ENCODE measurements around the gene TBX3.

The TBX3 gene

DNA sequence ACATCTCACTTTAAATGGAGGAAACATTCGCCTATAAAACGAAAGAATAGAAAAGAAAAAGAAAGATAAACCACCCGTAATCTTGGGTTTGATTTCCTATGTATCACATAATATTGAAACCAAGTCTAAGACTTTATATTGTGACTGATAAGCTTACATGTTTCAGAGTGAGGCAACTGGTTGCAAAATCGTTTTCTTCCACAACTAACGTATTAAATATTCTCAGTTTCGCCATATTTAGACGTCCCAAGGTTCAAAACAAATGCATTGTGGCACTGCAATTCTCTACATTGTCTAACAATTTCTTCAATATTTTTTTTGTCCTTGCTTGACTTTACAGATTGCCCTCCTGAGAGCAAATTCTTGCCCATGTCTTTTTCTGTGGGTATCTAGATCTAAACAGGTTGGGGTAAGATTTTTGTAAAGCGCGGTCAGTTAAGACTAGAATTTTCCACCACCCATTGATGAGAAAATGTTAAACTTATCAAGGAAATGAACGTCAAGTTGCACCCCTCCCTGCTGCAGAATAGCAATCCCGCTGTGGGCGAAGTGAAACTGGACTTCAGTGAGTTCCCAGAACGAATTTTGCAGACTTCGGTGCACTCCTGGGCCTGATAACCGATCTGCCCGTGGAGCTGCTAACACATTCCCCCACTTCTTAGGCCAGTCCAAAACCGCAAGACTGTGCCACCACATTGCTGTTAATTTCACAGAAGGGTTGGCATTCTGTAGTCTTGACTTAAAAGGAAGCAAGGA is 2.7 kb downstream of the TBX3 start:
- no peak for DNase-seq

DNA sequence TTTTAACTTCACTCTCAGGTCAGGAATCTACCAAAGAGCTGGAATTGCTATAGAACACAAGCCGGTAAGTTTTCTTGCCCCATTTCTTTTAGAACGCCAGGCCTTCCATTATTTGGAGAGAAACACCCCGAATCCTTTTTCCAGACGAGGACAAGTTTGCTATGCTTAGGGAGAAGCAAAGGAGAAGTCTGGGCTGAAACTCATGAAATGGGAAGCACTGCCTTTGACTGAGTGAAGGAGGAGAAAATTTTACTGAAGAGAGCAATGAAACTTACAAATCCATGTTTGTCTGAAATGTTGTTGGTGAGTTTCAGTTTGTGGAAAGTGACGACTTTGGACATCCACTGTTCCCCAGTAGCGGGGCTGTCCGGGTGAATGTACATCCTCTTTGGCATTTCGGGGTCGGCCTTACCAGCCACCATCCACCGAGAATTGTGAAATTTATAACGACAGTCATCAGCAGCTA is 3.3 kb downstream of the TBX3 start:
- no peak for DNase-seq

DNA sequence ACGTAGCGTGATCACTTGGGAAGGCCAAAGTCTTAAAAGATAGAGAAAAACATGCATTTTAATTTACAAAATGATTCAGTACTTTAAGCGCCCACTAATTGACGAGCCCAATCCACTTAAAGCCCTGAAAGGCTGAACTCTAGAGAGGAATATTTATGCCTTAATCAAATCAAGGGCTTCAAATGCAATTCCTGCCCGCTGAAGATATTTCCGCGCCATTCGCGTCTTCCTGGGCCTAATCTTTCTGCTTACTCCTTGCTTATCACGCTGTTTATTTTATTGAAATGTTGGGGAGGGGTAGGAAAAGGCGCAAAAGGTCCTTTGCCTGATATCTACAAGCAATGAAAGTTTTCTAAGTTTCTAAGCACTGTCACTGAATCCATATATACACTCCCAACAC is 4.0 kb downstream of the TBX3 start:
- DNase-seq: no peak

DNA sequence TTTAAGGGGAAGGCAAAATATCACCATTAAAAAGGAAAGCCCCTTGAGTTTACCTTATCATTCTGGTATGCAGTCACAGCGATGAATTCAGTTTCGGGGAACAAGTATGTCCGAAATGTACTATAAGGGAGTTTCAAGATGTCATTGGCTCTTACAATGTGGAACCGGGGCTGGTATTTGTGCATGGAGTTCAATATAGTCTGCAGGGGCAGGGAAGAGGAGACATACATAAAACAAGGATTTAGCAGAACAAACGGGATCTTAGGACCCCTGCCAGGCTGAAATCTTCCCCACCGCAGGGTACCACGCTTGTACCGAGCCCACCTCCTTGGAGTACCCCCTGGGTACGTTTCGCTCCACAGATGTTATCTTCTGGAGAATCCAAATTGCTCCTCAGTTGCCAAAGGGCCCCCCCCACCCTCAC is 4.5 kb downstream of the TBX3 start:
- DNase-seq: no peak

DNA sequence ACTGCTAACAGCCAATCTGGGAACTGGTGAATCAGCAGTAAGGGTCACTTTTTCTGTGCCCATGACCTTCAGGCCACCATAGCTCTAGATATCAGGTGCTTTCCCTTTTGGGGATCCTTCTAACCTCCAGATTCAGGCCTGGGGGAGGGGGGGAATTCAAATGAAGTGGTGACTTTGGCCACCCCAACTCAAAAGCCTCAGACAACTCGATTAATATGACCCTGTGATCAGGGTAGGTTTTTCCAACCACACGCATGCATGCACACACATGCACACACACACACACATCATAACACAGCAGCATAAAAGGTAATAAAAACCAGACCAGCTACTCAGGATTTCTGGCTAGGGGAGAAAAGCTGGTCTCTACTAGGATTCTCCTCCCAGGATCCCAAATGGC is 5.3 kb downstream of the TBX3 start:
- DNase-seq: no peak

DNA sequence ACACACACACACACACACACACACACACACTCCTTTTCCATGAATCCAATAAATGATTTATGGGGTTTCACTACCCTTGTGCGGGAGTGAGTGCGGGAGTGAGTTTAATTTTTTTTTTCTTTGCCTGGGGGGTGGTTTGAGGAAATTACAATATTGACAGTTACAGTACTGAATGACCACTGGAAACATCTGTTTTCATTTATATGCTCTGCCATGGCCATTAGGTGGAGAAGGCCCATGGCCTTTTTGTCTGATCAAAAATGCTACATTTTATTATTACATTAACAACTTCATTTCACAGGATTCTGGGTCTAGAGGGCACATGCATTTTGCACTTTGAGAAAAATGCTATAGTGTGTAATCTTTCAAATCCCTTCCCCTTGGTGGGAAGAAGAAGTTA is 5.9 kb downstream of the TBX3 start:
- DNase-seq: no peak

DNA sequence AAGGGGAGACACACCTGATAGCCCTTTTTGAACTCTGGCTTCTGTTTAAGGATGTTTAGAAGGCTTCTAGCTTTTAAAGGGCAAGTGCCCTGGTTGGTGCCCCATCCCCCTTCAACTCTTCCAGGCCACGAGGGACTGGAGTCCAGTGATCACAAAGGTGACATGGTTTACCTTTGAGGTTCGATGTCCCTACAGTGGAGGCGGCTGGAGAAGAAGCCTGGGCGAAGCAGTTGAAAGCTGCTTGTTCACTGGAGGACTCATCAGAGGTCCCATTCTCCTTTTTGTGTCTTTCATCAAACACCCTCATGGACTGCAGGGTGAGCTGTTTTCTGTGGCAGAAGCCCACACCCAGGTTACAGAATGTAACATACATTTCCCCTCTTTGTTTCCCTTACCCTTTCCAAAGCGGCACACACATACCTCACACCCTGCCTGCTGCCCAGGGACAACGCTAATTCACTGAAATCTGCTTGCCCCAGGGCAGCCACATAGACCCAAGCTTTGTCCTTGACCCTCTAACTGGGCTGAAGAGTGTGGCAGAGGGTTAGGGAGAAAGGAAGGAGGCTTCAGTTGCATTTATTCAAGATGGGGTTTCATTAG is 7.7 kb downstream of the TBX3 start:
- no peak for DNase-seq

DNA sequence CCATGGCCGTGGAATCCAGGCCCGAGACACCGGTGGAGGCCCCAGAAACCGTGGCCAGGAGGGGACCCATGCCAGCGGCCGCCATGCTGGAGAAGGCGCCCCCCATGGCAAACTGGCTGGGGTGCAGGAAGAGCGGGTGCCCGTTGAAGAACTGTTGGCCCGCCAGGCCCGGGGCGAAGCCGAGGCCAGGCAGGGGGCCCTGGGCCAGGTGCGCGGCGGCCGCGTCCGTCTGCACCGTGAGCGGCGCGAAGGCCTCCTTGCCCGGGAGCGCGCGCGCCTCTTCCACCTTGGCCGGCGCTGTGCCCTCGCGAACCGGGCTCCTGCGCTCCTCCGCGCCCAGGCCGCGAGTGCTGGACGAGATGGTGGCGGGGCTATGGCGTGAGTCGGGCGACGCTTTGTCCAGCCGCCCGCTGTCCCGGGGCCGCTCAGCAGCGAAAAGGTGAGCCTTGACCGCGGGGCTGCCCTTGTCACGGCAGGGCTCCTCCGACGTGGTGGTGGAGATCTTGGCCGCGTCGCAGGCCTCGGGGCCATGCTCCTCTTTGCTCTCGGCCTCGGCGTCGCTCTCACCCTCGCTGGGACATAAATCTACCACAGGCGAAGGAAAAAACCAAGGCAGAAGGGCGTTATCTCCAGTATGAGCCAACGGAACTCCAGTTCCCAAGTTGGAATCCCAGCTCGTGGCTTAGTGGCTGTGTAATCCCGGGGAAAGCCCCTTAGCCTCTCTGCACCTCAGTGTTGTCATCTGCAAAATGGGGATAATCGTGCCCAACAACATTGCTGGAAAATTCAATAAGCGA is 9.5 kb downstream of the TBX3 start:
- no peak for DNase-seq

DNA sequence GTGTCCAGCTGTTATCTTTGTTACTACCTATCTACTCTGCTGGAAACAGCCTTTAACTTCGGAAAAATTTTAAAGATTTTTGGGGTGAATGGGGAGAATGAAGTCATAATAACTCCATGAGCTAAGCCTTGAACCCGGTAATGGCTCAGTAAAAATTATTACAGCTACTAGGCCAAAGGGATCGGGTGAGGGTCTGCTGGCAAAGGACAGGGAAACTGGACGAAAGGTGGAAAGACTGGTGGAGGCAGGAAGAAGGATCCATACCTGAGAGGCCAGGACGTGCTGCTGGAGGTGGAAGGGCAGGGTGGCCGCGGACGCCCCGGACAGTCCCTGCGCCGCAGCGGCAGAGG is 10.1 kb downstream of the TBX3 start:
- no peak for DNase-seq

DNA sequence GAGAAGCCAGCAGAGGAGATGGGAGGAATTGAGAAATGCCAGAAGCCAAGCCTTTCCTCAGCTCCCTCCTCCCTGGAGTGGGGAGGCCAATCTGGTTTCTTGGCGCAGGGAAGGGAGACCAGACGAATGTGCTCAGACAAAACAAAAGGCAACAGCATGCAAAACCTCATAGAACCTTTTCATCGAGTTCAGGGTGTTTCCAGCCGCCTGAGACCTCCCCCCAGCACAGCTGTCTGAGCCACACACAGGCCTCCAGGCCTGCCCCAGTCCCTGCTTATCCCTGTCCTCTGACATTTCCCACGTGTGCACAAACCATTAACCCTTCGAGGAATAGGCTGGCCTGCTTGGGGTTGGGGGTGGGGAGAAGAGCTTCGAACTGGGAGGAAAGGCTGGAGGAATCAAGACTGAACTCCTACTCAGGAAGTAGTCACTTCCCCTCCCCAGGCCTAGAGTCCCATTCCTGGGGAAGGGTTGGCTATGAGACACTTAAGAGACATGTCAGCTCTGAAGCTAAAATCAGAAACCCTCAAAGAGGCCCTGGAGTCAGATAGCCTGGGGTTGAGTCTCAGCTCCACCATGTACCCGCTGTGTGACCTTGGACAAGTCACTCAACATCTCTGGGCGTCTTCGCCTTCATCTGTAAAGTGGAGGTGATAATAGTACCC is 10.7 kb downstream of the TBX3 start:
- no peak for DNase-seq

DNA sequence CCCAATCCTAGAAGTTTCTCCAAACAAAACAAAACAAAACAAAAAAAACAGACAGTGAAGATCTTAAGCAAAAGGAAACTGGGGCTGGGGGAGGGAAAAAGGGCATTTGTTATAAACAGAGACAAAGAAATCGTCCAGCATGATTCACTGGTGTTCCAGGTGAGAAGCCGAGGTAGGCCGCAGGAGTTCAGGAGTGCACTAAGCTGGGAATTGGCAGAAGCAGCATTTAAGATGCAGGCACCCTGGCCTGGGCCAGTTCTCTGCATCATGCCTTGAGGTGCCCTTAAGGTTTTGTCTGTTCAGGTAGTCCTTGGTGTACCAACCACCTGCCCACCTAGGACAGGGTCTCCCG is 11.2 kb downstream of the TBX3 start:
- DNase-seq: no peak

DNA sequence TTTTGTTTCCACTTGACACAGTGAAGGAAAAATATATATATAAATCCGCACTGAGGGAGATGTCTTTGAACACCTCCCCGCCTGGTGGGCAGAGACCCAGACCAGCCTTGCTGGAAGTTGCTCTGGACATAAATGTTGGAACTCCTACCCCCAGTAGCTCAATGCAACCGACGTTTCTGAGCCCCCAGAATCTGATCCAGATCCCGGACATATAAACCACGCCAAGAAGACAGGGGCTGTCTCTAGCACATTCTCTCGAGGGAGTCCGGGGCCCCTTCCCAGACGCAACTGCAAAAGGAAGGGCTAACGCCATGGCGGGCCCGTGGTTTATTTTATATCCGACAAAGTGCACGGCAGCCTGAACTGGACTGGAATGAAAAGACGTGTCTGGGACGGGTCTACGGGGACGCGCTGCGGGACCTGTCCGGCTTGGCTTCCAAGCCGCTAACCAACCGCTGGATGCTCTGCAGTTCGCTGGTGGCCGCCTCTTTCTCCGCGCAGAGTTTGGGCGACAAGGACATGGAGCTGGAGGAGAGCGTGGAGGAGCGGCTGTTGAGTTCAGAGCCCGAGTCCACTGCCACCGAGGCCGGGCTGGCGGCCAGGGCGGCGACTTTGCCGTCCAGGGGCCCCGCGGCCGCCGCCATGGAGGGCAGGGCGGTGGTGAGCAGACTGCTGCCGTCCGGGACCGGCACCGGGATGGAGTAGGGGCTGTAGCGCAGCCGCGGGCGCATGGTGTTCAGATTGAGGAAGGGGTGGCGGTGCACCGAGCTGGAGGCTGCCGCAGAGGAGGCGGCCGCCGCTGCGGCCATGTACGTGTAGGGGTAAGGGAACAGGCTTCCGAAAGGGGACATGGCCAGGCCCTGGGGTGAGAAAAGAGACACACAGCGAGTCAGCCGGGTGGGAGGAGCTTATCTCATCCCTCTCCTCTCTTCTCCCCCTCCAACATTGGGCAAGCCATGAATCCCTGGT is 12.2 kb downstream of the TBX3 start:
- DNase-seq: no peak

DNA sequence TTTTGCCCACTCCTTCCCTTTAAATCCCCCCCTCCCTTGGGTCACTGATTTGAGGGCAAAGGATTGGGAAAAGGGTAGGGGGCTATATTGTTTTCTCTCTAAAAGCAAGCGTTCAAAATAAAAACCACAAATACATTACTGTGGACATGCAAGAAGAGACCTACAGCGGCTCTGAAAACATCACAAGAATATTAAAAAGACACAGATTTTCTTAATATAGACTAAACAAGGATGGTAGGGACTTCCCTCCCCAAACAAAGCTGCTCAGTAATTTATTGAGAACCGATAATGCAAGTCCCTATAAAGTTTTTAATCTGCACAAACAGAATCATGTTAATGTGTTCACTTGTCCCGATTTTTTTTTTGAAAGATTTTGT is 12.9 kb downstream of the TBX3 start:
- no peak for DNase-seq

DNA sequence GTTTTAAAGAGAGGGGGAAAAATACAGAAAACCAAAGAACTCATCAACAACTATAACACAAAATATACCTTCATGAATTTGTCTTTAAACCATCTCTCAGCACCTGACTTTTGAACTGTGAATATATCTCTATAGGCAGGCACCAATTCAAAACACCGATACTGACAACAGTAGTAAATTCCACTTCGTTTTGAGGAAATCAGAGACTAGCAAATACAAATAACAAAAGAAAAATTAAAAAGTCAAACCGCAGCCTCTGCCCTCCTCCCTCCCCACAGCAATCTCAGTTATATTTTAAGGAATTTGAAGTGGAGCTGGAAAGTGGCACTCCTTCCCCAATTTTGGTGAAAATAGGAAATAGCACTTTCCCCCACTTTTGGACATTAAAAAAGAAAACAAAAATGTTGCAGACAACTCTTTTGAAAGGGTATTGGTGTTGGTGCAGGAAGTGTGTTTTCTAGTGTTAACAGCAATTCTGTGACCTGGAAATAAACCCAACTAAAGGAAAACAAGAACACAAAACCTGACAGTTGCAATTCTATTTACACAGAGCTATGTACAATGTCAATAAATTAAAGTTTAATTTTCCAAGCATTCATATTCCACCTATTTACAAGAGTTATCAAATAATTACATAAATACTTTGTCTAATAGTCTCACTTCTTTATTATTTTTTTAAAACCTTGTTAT is 13.5 kb downstream of the TBX3 start:
- DNase-seq: no peak

DNA sequence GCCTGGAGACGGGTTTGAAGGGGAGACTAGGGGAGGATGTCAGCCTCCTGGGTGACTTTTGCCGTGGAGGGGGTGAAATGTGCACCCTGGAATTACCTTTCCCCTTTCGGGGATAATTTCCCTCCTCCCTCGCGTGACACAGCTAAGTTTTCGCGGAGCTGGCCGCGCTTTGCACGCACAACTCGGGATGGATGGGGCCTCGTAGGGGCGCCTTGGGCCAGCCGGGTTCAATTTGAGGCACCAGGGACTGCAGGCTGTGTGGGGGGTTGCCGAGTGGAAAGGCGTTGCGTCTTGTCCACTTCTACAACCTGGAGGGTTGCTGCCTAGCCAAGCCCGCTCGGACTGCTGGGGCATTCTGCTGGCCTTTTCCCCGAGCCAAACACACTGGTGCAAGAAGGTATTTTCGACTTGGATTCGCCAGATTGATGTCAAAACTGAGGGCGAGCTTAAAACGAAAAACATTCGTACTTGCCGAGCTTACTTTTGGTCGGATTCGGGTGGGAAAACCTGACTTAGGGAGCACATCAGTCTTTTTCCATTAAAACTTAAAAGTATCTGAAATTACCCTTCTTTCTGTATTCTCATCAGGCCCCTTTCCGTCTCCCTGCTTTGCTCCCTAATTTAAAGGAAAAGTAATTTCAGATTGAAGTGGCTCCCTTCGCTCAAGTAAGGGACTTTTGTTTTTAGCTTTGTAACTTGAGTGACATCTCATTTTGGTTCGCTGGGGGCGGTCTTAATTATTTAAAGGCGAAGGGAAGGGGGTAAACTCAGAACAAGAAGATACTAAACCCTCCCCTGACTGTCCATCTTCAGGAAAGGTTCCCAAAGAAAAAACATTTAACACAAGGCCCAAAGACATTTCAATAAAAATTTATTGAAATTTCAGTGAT is 14.3 kb downstream of the TBX3 start:
- no peak for DNase-seq

DNA sequence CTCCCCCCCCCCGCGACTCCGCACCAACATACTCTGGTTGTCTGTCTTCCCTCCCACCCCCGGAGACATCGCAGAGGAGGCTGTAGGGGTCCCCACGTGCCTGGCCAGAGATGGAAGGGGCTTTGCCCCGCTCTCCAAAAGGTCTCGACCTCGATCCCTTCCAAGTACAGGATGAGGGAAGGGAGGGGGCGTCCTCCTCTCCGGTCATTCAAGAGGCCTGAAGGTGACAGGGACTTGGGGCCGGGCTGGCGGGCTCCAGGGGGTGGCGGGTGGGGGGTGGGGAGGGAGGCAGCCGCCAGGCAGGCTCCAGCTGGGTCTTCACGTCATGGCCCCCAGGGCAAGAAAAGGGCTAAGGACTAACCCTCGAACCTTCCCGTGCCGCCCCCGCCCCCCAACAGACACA is 15.1 kb downstream of the TBX3 start:
- DNase-seq: no peak

DNA sequence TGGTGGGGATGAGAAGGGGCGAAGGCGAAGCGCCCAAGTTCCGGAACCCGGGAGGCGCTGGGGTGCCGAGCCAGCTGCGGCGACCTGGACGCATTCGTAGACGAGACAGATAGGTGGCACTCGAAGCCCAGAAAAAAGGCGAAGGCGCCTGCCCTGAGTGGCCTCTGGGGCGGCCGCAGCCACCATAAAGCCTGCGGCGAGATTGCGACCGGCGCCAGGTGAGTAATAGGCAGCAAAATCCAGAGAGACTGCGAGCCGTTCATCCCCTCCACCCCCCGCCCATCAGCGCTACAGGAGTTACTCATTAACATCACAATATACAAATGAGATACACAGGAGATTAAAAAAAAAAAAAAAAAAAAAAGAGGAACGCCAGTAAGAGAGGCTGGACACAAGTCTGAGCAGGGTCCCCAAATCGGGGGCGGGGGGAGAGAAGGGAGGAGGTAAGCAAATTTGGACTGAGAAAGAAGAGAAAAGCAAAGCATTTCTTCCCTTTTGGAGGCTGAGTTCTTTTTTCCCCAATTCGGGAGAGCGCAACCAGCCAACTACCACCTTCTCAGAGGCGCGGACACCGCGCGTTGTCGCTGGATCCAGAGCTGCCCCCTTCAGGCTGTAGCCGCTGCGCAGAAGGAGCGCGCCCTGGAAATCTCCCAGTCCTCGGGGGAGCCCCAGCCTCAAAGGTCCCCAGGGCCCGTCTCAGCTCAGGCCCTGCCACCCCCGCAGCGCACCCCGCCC is 15.7 kb downstream of the TBX3 start:
- peak; percentile 46 for DNase-seq

DNA sequence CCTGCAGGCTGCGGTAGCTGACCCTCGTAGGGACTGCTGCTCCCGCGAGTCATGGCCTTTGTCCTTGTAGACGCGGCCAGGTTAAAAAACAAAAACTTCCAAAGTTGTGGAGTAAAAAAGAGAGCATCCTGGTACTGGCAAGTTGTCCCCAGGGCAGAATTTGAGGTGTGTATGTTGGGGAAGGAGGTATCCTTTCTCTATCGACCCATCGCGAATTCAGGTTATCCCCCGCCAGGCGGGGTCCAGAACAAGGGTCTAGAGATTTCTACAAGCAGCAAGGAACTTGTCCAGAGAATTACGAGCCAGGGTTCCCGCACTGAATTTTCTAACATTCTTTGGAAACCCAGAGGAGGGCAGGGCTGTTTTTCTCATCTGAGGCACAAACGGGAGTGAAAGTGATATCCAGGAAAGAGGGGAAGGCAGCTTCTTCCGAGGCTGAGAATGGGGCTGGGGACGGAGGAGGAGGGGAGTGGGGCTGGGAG is 16.3 kb downstream of the TBX3 start:
- no peak for DNase-seq

DNA sequence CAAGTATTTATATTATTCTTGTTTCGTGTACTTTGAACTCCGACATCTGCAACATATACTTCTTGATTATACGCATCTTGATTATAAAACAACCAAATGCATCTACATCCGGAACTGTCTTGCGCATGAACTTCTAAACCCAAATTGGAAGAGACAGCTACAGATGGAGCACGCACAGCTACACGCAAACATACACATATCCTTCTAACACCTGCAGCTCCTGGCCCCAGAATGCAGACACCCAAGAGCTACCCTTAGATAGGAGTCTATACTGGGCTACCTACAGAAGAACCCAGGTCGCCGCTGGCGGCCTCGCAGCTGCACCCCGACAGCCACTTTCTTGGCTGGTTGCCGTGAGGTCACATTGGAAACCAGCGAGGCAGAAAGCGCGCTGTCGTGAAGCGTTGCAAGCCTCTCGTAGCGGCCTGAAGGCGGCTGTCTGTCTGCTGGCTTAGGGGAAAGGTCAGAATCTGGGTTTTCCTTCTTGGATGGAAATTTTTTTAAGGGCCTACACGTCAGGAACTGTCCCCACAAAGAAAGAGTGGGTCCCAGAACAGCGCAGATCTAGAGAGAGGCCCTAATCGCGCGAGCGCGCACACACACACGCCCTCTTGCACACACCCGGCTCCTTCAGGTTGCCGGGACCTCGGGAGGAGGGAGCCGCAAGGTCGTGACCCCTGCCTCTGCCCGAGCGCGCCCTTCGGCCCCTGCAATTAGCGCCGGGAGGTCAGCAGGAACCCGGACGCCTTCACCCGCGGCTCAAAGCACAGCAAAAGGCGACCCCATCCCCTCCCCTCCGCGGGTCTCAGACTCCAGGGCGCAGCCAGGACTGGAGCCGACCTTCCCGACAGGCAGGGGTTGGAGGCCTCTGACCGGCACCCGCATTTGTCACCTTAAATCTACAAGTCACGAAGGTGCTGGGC is 17.0 kb downstream of the TBX3 start:
- no peak for DNase-seq
